ENCODE results near the gene MBTPS1. TPM values are rescaled to one million over a fixed set of nuclear protein-coding genes. Genes with fewer than 3 reads are reported as not detected.

Gene MBTPS1
- total RNA-seq, 1 donor from 2014 or later, result 143 TPM

DNA sequence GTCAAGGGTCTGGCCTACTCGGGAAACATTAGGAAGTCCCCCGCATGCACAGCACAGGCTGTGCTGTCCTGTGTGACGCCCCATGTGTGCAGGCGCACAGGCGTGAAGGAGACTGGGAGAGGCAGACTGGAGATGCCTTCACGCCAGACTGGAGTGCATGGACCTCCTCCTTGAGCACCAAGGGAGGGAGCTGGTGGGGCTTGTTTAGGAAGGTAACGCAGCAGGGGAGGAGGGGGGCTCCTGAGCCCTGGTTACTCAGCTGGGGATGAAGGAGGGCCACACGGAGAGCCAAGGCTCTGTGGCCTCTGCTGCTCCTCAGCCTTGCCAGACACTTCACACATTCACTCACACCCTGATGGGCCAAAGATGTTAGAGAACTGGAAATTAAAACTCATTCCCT is 20.5 kb upstream of the MBTPS1 start:
- TF ChIP-seq CTCF (IDR thresholded peaks at IDR 0.05; ENCODE audit: unreplicated experiment), result no peak
- Mint-ChIP-seq H3K36me3 (peaks cover 8% of the 10 kb centered on the region), H3K4me3 (no peak overlapping the region), H3K9me3 (no peaks in the 10 kb centered on the region), H3K27ac (no peak overlapping the region), H3K27me3 (ENCODE audit: low read depth) (no peaks in the 10 kb centered on the region), H3K4me1 (peaks cover 31% of the 10 kb centered on the region)
- DNase-seq (ENCODE audit: low spot score in 2 of 2, unreplicated experiment in 2 of 2), result no peak

DNA sequence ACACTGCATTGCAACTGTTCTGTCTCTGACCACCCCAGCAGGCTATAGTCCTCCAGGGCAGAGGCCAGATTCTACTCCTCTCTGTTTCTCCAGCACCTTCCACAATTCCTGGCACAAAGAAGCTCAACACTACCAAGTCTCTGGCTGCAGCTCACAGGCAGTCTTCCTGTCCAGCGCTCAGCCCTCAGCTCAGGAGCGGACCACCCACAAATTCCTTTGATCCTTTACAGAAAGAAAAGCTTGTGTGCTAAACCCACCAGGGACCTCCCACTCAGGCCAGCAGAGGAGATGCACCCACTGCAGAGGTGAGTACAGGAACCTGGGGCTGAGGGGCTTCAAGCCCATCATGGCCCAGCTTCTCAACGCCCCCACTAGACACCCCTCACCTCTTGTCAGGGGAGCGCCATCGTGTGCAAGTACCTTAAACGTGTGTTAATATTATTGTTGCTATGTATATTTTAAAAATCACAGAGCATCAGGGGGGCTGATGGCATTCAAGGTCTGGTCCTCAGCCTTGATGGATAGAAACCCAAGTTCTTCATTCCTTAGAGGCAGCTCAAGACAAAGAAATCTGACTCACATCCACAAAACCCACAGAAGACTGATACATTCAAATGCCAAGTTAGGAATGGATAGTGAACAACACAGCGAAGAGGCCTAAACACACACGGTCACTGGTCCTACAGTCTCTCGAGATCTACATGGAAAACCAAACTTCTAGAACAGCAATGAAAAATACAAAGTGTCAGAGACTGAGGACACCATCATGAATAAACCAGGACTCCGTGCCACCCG is 19.8 kb upstream of the MBTPS1 start:
- Mint-ChIP-seq H3K4me3 (no peak overlapping the region), H3K36me3 (peaks cover 6% of the 10 kb centered on the region), H3K27ac (peak overlapping the region; percentile 37), H3K27me3 (ENCODE audit: low read depth) (no peaks in the 10 kb centered on the region), H3K4me1 (peaks cover 31% of the 10 kb centered on the region), H3K9me3 (no peaks in the 10 kb centered on the region)
- DNase-seq (ENCODE audit: low spot score in 2 of 2, unreplicated experiment in 2 of 2), result no peak
- TF ChIP-seq CTCF (IDR thresholded peaks at IDR 0.05; ENCODE audit: unreplicated experiment), result no peak

GRCh38 chr16:84132527-84133285 is 16.0 kb upstream of the MBTPS1 start:
- DNase-seq (ENCODE audit: low spot score in 2 of 2, unreplicated experiment in 2 of 2), result no peak
- Mint-ChIP-seq H3K36me3 (peaks cover 19% of the 10 kb centered on the region), H3K4me1 (peaks cover 12% of the 10 kb centered on the region), H3K27me3 (ENCODE audit: low read depth) (no peaks in the 10 kb centered on the region), H3K27ac (peak overlapping the region; percentile 54), H3K9me3 (no peaks in the 10 kb centered on the region), H3K4me3 (no peak overlapping the region)
- TF ChIP-seq CTCF (IDR thresholded peaks at IDR 0.05; ENCODE audit: unreplicated experiment), result no peak

GRCh38 chr16:84131117-84131516 is 14.4 kb upstream of the MBTPS1 start:
- H3K4me3 Mint-ChIP-seq, result no peak overlapping the region
- no peak for DNase-seq (ENCODE audit: low spot score in 2 of 2, unreplicated experiment in 2 of 2)
- H3K4me1 Mint-ChIP-seq, result peaks cover 4% of the 10 kb centered on the region
- H3K9me3 Mint-ChIP-seq, result no peaks in the 10 kb centered on the region
- H3K27ac Mint-ChIP-seq, result no peak overlapping the region
- H3K36me3 Mint-ChIP-seq, result peaks cover 24% of the 10 kb centered on the region
- no peaks in the 10 kb centered on the region for H3K27me3 Mint-ChIP-seq (ENCODE audit: low read depth)
- no peak for TF ChIP-seq CTCF (IDR thresholded peaks at IDR 0.05; ENCODE audit: unreplicated experiment)

DNA sequence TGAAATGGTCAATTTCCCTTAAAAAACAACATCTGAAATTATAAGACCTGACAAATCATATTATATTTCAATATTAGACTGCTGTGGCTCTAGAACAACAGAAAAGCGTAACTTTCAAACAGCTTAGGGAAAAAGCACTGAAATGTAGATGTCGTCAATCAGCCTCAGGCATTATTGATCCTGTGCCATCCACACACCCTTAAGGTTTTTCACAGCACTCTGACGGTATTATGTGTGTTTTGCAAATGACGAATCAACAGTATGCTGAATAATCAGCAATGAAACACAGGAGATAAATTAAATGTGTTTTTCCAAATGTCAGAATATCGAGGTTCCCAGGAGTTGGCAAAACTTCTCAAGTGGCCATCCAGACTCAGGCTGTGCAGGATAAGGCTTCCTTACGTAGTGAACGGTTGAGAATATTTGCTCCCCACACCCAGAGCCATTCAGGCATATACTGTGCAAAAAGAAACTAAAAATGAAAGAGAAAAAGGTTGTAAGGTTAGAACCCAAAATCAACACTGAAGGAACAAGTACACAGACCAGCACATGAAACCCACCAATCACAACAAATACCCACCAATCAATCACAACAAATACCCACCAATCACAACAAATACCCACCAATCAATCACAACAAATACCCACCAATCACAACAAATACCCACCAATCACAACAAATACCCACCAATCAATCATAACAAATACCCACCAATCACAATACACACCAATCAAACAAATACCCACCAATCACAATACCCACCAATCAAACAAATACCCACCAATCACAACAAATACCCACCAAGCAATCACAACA is 7.7 kb upstream of the MBTPS1 start:
- no peak for DNase-seq (ENCODE audit: low spot score in 2 of 2, unreplicated experiment in 2 of 2)
- H3K36me3 Mint-ChIP-seq, result peaks cover 36% of the 10 kb centered on the region
- no peak overlapping the region for H3K4me3 Mint-ChIP-seq
- H3K27ac Mint-ChIP-seq, result no peak overlapping the region
- no peaks in the 10 kb centered on the region for H3K27me3 Mint-ChIP-seq (ENCODE audit: low read depth)
- TF ChIP-seq CTCF (IDR thresholded peaks at IDR 0.05; ENCODE audit: unreplicated experiment), result no peak
- no peaks in the 10 kb centered on the region for H3K4me1 Mint-ChIP-seq
- H3K9me3 Mint-ChIP-seq, result no peaks in the 10 kb centered on the region

All from mesothelial cell of epicardium (in vitro differentiated cells).